Body of pancreas (tissue), 4 donors: ENCODE measurements around the gene FAM50A.

Experiments
- POLR2A ChIP-seq, 3 donors: fragments of 450-650 bp; IDR thresholded peaks; one replicate each; pipeline ENCODE4 v1.6.1; 2016; ENCODE audit warnings: antibody characterized with exemption in 3 of 3, mild to moderate bottlenecking in 2 of 3
- TF ChIP-seq, protein P1 (sequence below), 7 experiments: fragments of 450-650 bp in 4 of 7; fragments of 200-600 bp in 3 of 7; sonication (generic) in 3 of 7; IDR thresholded peaks; one replicate each; pipeline ENCODE4 v1.5.1; 2016 to 2019; ENCODE audit warnings: antibody characterized with exemption in 7 of 7

- no peak for TF ChIP-seq POLR2A (IDR thresholded peaks at IDR 0.05)
- TF ChIP-seq, protein P1, sequence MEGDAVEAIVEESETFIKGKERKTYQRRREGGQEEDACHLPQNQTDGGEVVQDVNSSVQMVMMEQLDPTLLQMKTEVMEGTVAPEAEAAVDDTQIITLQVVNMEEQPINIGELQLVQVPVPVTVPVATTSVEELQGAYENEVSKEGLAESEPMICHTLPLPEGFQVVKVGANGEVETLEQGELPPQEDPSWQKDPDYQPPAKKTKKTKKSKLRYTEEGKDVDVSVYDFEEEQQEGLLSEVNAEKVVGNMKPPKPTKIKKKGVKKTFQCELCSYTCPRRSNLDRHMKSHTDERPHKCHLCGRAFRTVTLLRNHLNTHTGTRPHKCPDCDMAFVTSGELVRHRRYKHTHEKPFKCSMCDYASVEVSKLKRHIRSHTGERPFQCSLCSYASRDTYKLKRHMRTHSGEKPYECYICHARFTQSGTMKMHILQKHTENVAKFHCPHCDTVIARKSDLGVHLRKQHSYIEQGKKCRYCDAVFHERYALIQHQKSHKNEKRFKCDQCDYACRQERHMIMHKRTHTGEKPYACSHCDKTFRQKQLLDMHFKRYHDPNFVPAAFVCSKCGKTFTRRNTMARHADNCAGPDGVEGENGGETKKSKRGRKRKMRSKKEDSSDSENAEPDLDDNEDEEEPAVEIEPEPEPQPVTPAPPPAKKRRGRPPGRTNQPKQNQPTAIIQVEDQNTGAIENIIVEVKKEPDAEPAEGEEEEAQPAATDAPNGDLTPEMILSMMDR (IDR thresholded peaks at IDR 0.05): no peak
These were observed 38.8 kb downstream of the FAM50A start for GRCh38 chrX:154482786-154483185.
